ENCODE measurements around the gene ABCA1. TPM values are rescaled to one million over a fixed set of nuclear protein-coding genes. Genes with fewer than 3 reads are reported as not detected.
"Not testable (repeated sequence)": the region's sequence is repeated elsewhere in the genome, so short reads cannot be mapped to it uniquely, and the experiment has no call there.

ABCA1 gene
- total RNA-seq, 1 experiment from 2014 or later: 0.04 TPM

DNA sequence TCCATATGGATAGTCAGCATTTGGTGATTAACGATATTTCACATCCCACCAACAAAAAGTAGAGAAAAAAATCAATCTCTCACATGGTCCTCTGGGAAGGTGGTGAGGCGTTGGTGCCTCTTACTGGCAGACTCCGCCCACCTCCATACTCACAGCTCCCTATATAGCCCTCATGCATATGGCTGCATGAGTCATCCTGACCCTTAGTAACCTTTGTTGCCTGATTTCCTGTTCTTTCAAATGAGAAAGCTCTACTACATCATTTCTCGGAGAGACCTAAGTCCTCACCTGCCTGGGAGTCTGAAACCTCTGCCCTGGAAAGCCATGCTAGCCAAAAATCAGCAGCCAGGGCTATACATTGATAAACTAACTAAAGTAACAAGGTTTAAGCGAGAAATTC, 33.3 kb upstream of the ABCA1 start:
- no peak overlapping the region for H3K4me3 ChIP-seq

GRCh38 chr9:104960662-104961061, 32.7 kb upstream of the ABCA1 start:
- Histone ChIP-seq H3K27ac (no peak overlapping the region), H3K4me1 (peaks cover 5% of the 10 kb centered on the region; the same call in 1 of the 2 replicates), H3K27me3 (no peaks in the 10 kb centered on the region), H3K9me3 (replicated peaks) (no peaks in the 10 kb centered on the region), H3K36me3 (no peaks in the 10 kb centered on the region), H3K4me3 (no peak overlapping the region)
- no peak for DNase-seq

More for the DNA sequence above, 33.3 kb upstream of the ABCA1 start:
- Histone ChIP-seq H3K9me3 (replicated peaks) (no peaks in the 10 kb centered on the region), H3K27ac (no peak overlapping the region), H3K27me3 (no peaks in the 10 kb centered on the region), H3K36me3 (no peaks in the 10 kb centered on the region), H3K4me1 (peaks cover 5% of the 10 kb centered on the region; the same call in 1 of the 2 replicates)
- DNase-seq: peak; percentile 32 to 48

- Histone ChIP-seq H3K9me3 (replicated peaks) (no peaks in the 10 kb centered on the region), H3K4me1 (peaks cover 5% of the 10 kb centered on the region; the same call in 1 of the 2 replicates), H3K36me3 (no peaks in the 10 kb centered on the region), H3K4me3 (no peak overlapping the region), H3K27ac (no peak overlapping the region), H3K27me3 (no peaks in the 10 kb centered on the region)
- DNase-seq: no peak
Observed at GRCh38 chr9:104958751-104959150, 30.8 kb upstream of the ABCA1 start.

GRCh38 chr9:104958006-104958405, 30.1 kb upstream of the ABCA1 start:
- H3K4me1 ChIP-seq; H3K9me3 ChIP-seq (replicated peaks); H3K27ac ChIP-seq; H3K36me3 ChIP-seq; H3K4me3 ChIP-seq; DNase-seq; H3K27me3 ChIP-seq: not testable (repeated sequence)

- Histone ChIP-seq H3K9me3 (replicated peaks) (no peaks in the 10 kb centered on the region), H3K27ac (no peak overlapping the region), H3K36me3 (no peaks in the 10 kb centered on the region), H3K4me3 (no peak overlapping the region), H3K27me3 (no peaks in the 10 kb centered on the region), H3K4me1 (no peaks in the 10 kb centered on the region)
- DNase-seq: no peak
Observed at GRCh38 chr9:104951487-104951886, 23.5 kb upstream of the ABCA1 start.

GRCh38 chr9:104950838-104951237, 22.9 kb upstream of the ABCA1 start:
- Histone ChIP-seq H3K27me3 (no peaks in the 10 kb centered on the region), H3K9me3 (replicated peaks) (no peaks in the 10 kb centered on the region), H3K36me3 (no peaks in the 10 kb centered on the region), H3K4me1 (no peaks in the 10 kb centered on the region), H3K4me3 (no peak overlapping the region), H3K27ac (no peak overlapping the region)
- no peak for DNase-seq

- H3K27ac ChIP-seq: no peak overlapping the region
- H3K4me1 ChIP-seq: no peaks in the 10 kb centered on the region
- no peak overlapping the region for H3K4me3 ChIP-seq
- DNase-seq: no peak
- H3K9me3 ChIP-seq (replicated peaks): no peaks in the 10 kb centered on the region
- no peaks in the 10 kb centered on the region for H3K36me3 ChIP-seq
- H3K27me3 ChIP-seq: no peaks in the 10 kb centered on the region
Observed at GRCh38 chr9:104948277-104948676, 20.3 kb upstream of the ABCA1 start.

DNA sequence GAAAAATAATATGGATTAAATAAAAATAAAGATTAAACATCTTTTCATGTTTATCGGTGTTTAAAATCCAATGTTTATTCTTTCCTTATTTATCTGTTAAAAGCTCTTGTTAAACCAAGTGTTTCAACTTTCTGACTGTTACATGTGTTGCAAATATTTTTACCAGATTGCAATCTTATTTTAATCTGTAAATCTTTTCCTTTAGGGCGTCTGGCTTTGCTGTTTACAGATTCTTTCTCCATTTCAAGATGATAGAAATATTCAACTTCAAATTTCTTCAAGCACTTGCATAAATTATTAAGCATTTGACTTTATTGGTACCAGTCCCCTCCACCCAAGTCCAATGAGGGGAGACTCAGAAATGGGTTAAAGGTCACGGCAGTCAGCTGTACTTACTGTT, 16.9 kb upstream of the ABCA1 start:
- H3K27ac ChIP-seq: no peak overlapping the region

GRCh38 chr9:104944356-104944755, 16.4 kb upstream of the ABCA1 start:
- Histone ChIP-seq H3K9me3 (replicated peaks) (no peaks in the 10 kb centered on the region), H3K36me3 (no peaks in the 10 kb centered on the region), H3K27ac (no peak overlapping the region), H3K27me3 (no peaks in the 10 kb centered on the region; the same call in 1 of the 2 replicates), H3K4me1 (no peaks in the 10 kb centered on the region), H3K4me3 (no peak overlapping the region)
- DNase-seq: no peak

More for the DNA sequence above, 16.9 kb upstream of the ABCA1 start:
- H3K4me3 ChIP-seq: no peak overlapping the region
- no peaks in the 10 kb centered on the region for H3K9me3 ChIP-seq (replicated peaks)
- DNase-seq: no peak
- H3K4me1 ChIP-seq: no peaks in the 10 kb centered on the region
- no peaks in the 10 kb centered on the region; the same call in 1 of the 2 replicates for H3K27me3 ChIP-seq
- H3K36me3 ChIP-seq: no peaks in the 10 kb centered on the region

- no peaks in the 10 kb centered on the region for H3K36me3 ChIP-seq
- no peaks in the 10 kb centered on the region for H3K4me1 ChIP-seq
- no peak overlapping the region for H3K4me3 ChIP-seq
- H3K27ac ChIP-seq: no peak overlapping the region
- H3K9me3 ChIP-seq (replicated peaks): no peaks in the 10 kb centered on the region
- no peak for DNase-seq
- no peaks in the 10 kb centered on the region; the same call in 1 of the 2 replicates for H3K27me3 ChIP-seq
Observed at GRCh38 chr9:104941597-104941996, 13.6 kb upstream of the ABCA1 start.

GRCh38 chr9:104936291-104936690, 8.3 kb upstream of the ABCA1 start:
- H3K27me3 ChIP-seq: no peaks in the 10 kb centered on the region
- H3K4me3 ChIP-seq: no peak overlapping the region
- DNase-seq: no peak
- no peaks in the 10 kb centered on the region for H3K4me1 ChIP-seq
- no peaks in the 10 kb centered on the region for H3K36me3 ChIP-seq
- no peaks in the 10 kb centered on the region for H3K9me3 ChIP-seq (replicated peaks)
- no peak overlapping the region for H3K27ac ChIP-seq

DNA sequence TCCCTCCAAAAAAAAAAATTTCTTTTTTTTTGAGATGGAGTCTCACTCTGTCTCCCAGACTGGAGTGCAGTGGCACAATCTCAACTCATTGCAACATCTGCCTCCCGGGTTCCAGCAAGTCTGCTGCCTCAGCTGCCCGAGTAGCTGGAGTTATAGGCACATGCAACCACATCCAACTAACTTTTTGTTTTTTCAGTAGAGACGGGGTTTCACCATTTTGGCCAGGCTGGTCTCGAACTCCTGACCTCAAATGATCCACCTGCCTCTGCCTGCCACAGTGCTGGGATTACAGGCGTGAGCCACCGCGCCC, 7.5 kb upstream of the ABCA1 start:
- H3K27ac ChIP-seq; H3K4me3 ChIP-seq; H3K27me3 ChIP-seq; H3K4me1 ChIP-seq; H3K9me3 ChIP-seq (replicated peaks); H3K36me3 ChIP-seq; DNase-seq: not testable (repeated sequence)

DNA sequence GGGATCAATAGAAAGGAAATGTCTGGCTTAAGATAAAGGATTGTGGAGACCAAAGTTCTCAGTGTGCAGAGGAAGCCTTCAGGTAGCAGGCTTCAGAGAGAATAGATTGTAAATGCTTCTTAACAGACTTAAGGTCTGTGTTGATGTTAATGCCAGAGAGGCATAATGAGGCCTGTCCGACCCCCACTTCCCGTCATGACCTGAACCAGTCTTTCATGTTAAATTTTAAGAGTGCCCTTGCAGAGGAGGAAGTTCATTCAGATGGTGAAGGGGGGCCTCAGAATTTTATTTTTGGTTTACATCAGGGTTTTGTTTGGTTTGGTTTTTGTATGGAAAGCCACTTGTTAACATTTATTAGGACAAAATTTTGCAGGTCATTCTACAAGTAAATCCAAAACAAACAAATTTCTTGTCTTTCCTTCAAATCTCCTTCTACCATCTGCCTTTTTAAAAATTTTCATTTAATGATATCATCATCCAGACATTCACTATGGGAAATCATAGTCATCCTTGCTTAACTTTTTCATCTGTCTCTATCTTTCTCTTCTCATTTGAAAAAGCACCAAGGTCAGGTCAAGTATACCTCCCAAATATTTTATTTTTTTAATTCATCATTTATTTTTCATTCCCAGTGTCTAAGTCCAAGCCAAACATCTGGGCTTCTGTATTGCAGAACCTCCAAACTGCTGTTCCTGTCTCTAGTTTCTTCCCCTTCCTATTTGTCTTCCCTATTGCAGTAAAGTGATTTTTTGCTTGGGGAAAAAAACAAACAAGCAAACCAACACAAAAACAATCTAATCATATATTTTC, 6.9 kb upstream of the ABCA1 start:
- Histone ChIP-seq H3K27ac (no peak overlapping the region), H3K36me3 (no peaks in the 10 kb centered on the region), H3K27me3 (no peaks in the 10 kb centered on the region; the same call in 1 of the 2 replicates), H3K4me1 (no peaks in the 10 kb centered on the region), H3K4me3 (no peak overlapping the region), H3K9me3 (replicated peaks) (no peaks in the 10 kb centered on the region)
- DNase-seq: no peak

GRCh38 chr9:104933091-104933490, 5.1 kb upstream of the ABCA1 start:
- H3K27me3 ChIP-seq; H3K27ac ChIP-seq; H3K36me3 ChIP-seq; H3K4me1 ChIP-seq; H3K4me3 ChIP-seq; DNase-seq; H3K9me3 ChIP-seq (replicated peaks): not testable (repeated sequence)

- no peaks in the 10 kb centered on the region; the same call in 1 of the 2 replicates for H3K27me3 ChIP-seq
- H3K36me3 ChIP-seq: no peaks in the 10 kb centered on the region
- no peak overlapping the region for H3K27ac ChIP-seq
- DNase-seq: no peak
- H3K4me1 ChIP-seq: no peaks in the 10 kb centered on the region
- H3K4me3 ChIP-seq: no peak overlapping the region
- no peaks in the 10 kb centered on the region for H3K9me3 ChIP-seq (replicated peaks)
Observed at GRCh38 chr9:104931256-104931655, 3.3 kb upstream of the ABCA1 start.

Data from SJCRH30 (cell line).